ENCODE data around the gene PDE5A.

PDE5A gene

GRCh38 chr4:119585771-119586170 is 42.8 kb downstream of the PDE5A start:
- DNase-seq (ENCODE audit: low read depth in 2 of 2): no peak

GRCh38 chr4:119581190-119581873 is 47.3 kb downstream of the PDE5A start:
- DNase-seq (ENCODE audit: low read depth in 2 of 2): no peak

- DNase-seq (ENCODE audit: low read depth in 2 of 2): no peak
Measured at GRCh38 chr4:119580293-119580692, 48.3 kb downstream of the PDE5A start.

- no peak for DNase-seq (ENCODE audit: low read depth in 2 of 2)
Measured at GRCh38 chr4:119579823-119580222, 48.8 kb downstream of the PDE5A start.

- no peak for DNase-seq (ENCODE audit: low read depth in 2 of 2)
Measured at GRCh38 chr4:119570401-119570800, 58.2 kb downstream of the PDE5A start.

- no peak for DNase-seq (ENCODE audit: low read depth in 2 of 2)
Measured at GRCh38 chr4:119564106-119564505, 64.5 kb downstream of the PDE5A start.

- DNase-seq (ENCODE audit: low read depth in 2 of 2): no peak
Measured at GRCh38 chr4:119559044-119559647, 69.5 kb downstream of the PDE5A start.

- DNase-seq (ENCODE audit: low read depth in 2 of 2): no peak
Measured at GRCh38 chr4:119550857-119551532, 77.6 kb downstream of the PDE5A start.

- no peak for DNase-seq (ENCODE audit: low read depth in 2 of 2)
Measured at GRCh38 chr4:119549639-119550038, 79.0 kb downstream of the PDE5A start.

GRCh38 chr4:119543779-119544178 is 84.8 kb downstream of the PDE5A start:
- DNase-seq (ENCODE audit: low read depth in 2 of 2): no peak

- no peak for DNase-seq (ENCODE audit: low read depth in 2 of 2)
Measured at GRCh38 chr4:119543187-119543586, 85.4 kb downstream of the PDE5A start.

GRCh38 chr4:119540249-119540648 is 88.4 kb downstream of the PDE5A start:
- DNase-seq (ENCODE audit: low read depth in 2 of 2): no peak

- no peak for DNase-seq (ENCODE audit: low read depth in 2 of 2)
Measured at GRCh38 chr4:119537586-119537985, 91.0 kb downstream of the PDE5A start.

- no peak for DNase-seq (ENCODE audit: low read depth in 2 of 2)
Measured at GRCh38 chr4:119536572-119537528, 91.8 kb downstream of the PDE5A start.

GRCh38 chr4:119532319-119532718 is 96.3 kb downstream of the PDE5A start:
- DNase-seq (ENCODE audit: low read depth in 2 of 2): no peak

GRCh38 chr4:119529788-119530187 is 98.8 kb downstream of the PDE5A start:
- DNase-seq (ENCODE audit: low read depth in 2 of 2): no peak

GRCh38 chr4:119526786-119527550 is 101.6 kb downstream of the PDE5A start:
- DNase-seq (ENCODE audit: low read depth in 2 of 2): no peak

GRCh38 chr4:119525771-119526712 is 102.6 kb downstream of the PDE5A start:
- DNase-seq (ENCODE audit: low read depth in 2 of 2): no peak

- no peak for DNase-seq (ENCODE audit: low read depth in 2 of 2)
Measured at GRCh38 chr4:119525005-119525749, 103.4 kb downstream of the PDE5A start.

All from stimulated activated CD4-positive, alpha-beta T cell treated with anti-CD3 and anti-CD28 coated beads, Interleukin-12 subunit alpha, Interleukin-12 subunit beta, amount 100 ng/mL, for 24 hours (primary cell).